ENCODE data around the gene OR4D10.
A peak's percentile ranks its signal among the peaks of the same experiment; 100 is the strongest.

Gene OR4D10

GRCh38 chr11:59523541-59523940 is 50.4 kb downstream of the OR4D10 start:
- peak; percentile 21 for DNase-seq (ENCODE audit: low read depth, low spot score)

GRCh38 chr11:59528711-59529110 is 55.6 kb downstream of the OR4D10 start:
- DNase-seq (ENCODE audit: low read depth, low spot score): peak; percentile 9
